HG02588 (cell line): Measurements from ENCODE around the gene CADM2.

Experiments
- ATAC-seq: cut with Tn5 transposase; IDR thresholded peaks from one replicate; pipeline ENCODE4 v1.9.1; 2021; ENCODE audit warnings: mild to moderate bottlenecking, moderate library complexity; ENCODE audit not compliant: unreplicated experiment

CADM2 gene

GRCh38 chr3:86087160-86087871 lies 1128.5 kb downstream of the CADM2 start:
- no peak for ATAC-seq

- ATAC-seq = no peak
Measured at GRCh38 chr3:86104154-86104553, 1145.4 kb downstream of the CADM2 start.

GRCh38 chr3:86109434-86109833 lies 1150.6 kb downstream of the CADM2 start:
- ATAC-seq = no peak
